Type B pancreatic cell (in vitro differentiated cells): ENCODE results near the gene SAMHD1. TPM values are rescaled to one million over a fixed set of nuclear protein-coding genes. Genes with fewer than 3 reads are reported as not detected.

ENCODE experiments used
- DNase-seq: peaks from one replicate; pipeline ENCODE4 v3.0.0; 2021; ENCODE audit warnings: mixed read lengths; ENCODE audit not compliant: unreplicated experiment; ENCODE audit errors: extremely low spot score
- H3K27ac Mint-ChIP-seq: 2 replicates; pipeline ENCODE4 v1.8.0; 2021; ENCODE audit warnings: mild to moderate bottlenecking, mixed read lengths
- H3K27me3 Mint-ChIP-seq: 2 replicates; pipeline ENCODE4 v1.8.0; 2021; ENCODE audit warnings: mixed read lengths
- H3K36me3 Mint-ChIP-seq: 2 replicates; pipeline ENCODE4 v1.8.0; 2021; ENCODE audit warnings: mixed read lengths
- H3K4me1 Mint-ChIP-seq: one replicate; pipeline ENCODE4 v1.8.0; 2021; ENCODE audit warnings: mixed read lengths; ENCODE audit not compliant: unreplicated experiment
- H3K4me3 Mint-ChIP-seq: 2 replicates; pipeline ENCODE4 v1.8.0; 2021; ENCODE audit warnings: mild to moderate bottlenecking, mixed read lengths
- H3K9me3 Mint-ChIP-seq: 2 replicates; pipeline ENCODE4 v1.8.0; 2021; ENCODE audit warnings: mixed read lengths
- CTCF ChIP-seq: fragments of 200-600 bp; sonication (generic); conservative IDR thresholded peaks from 2 replicates; pipeline ENCODE4 v1.5.0; 2021; ENCODE audit warnings: antibody characterized with exemption, mild to moderate bottlenecking
- total RNA-seq: library from RNA; stranded (reverse); gene quantifications from 2 replicates; pipeline ENCODE4 v1.2.1, GENCODE V29; 2021; ENCODE audit warnings: low replicate concordance

Gene SAMHD1
- total RNA-seq, 1 donor from 2014 or later: 33.4 TPM

GRCh38 chr20:36865861-36866149 lies 85.7 kb downstream of the SAMHD1 start:
- peaks cover 3% of the 10 kb centered on the region for H3K4me1 Mint-ChIP-seq
- H3K36me3 Mint-ChIP-seq: no peaks in the 10 kb centered on the region
- peak overlapping the region; percentile 59 for H3K27ac Mint-ChIP-seq

GRCh38 chr20:36865076-36865860 lies 86.2 kb downstream of the SAMHD1 start:
- H3K36me3 Mint-ChIP-seq: no peaks in the 10 kb centered on the region
- peak overlapping the region; percentile 59 for H3K27ac Mint-ChIP-seq
- H3K4me3 Mint-ChIP-seq: peak overlapping the region; percentile 86
- no peaks in the 10 kb centered on the region for H3K27me3 Mint-ChIP-seq
- no peak for DNase-seq
- no peak for TF ChIP-seq CTCF
- no peaks in the 10 kb centered on the region for H3K9me3 Mint-ChIP-seq
- peaks cover 8% of the 10 kb centered on the region for H3K4me1 Mint-ChIP-seq

More at GRCh38 chr20:36865861-36866149, 85.7 kb downstream of the SAMHD1 start:
- no peaks in the 10 kb centered on the region for H3K9me3 Mint-ChIP-seq
- no peaks in the 10 kb centered on the region for H3K27me3 Mint-ChIP-seq
- DNase-seq: no peak
- H3K4me3 Mint-ChIP-seq: peak overlapping the region; percentile 74
- no peak for TF ChIP-seq CTCF

GRCh38 chr20:36862857-36863668 lies 88.4 kb downstream of the SAMHD1 start:
- TF ChIP-seq CTCF: no peak
- peaks cover 29% of the 10 kb centered on the region for H3K4me1 Mint-ChIP-seq
- DNase-seq: no peak
- H3K36me3 Mint-ChIP-seq: no peaks in the 10 kb centered on the region
- H3K4me3 Mint-ChIP-seq: no peak overlapping the region
- H3K27ac Mint-ChIP-seq: no peak overlapping the region
- no peaks in the 10 kb centered on the region for H3K9me3 Mint-ChIP-seq
- no peaks in the 10 kb centered on the region for H3K27me3 Mint-ChIP-seq

GRCh38 chr20:36861875-36862801 lies 89.4 kb downstream of the SAMHD1 start:
- H3K27me3 Mint-ChIP-seq: no peaks in the 10 kb centered on the region
- no peaks in the 10 kb centered on the region for H3K9me3 Mint-ChIP-seq
- peak overlapping the region; percentile 92 for H3K4me3 Mint-ChIP-seq
- no peaks in the 10 kb centered on the region for H3K36me3 Mint-ChIP-seq
- H3K4me1 Mint-ChIP-seq: peaks cover 31% of the 10 kb centered on the region
- TF ChIP-seq CTCF: no peak
- no peak for DNase-seq
- peak overlapping the region; percentile 86 for H3K27ac Mint-ChIP-seq

- H3K9me3 Mint-ChIP-seq: no peaks in the 10 kb centered on the region
- peaks cover 35% of the 10 kb centered on the region for H3K4me1 Mint-ChIP-seq
- no peak for DNase-seq
- no peaks in the 10 kb centered on the region for H3K27me3 Mint-ChIP-seq
- H3K27ac Mint-ChIP-seq: peak overlapping the region; percentile 86
- no peak for TF ChIP-seq CTCF
- H3K4me3 Mint-ChIP-seq: peak overlapping the region; percentile 92
- no peaks in the 10 kb centered on the region for H3K36me3 Mint-ChIP-seq
These were observed 90.0 kb downstream of the SAMHD1 start for GRCh38 chr20:36861625-36861874.
